HG03354 (cell line): ENCODE data around the gene HSF2.

Experiments
- ATAC-seq: cut with Tn5 transposase; IDR thresholded peaks from one replicate; pipeline ENCODE4 v1.9.1; 2021; ENCODE audit warnings: mild to moderate bottlenecking; ENCODE audit not compliant: unreplicated experiment, poor library complexity, severe bottlenecking

The HSF2 gene

GRCh38 chr6:122399348-122400120, at the start of gene HSF2:
Gene HSF2, plus strand, starts transcription at chr6:122399652. Its CDS starts 86 bp downstream, at chr6:122399738.
- peak; percentile 98 for ATAC-seq

- no peak for ATAC-seq
Observed at GRCh38 chr6:122352981-122353664, 46.3 kb upstream of the HSF2 start.

- no peak for ATAC-seq
Observed at GRCh38 chr6:122360809-122361208, 38.6 kb upstream of the HSF2 start.

GRCh38 chr6:122361314-122361979, 38.0 kb upstream of the HSF2 start:
- ATAC-seq: no peak

GRCh38 chr6:122363769-122364483, 35.5 kb upstream of the HSF2 start:
- ATAC-seq: no peak

GRCh38 chr6:122365775-122366403, 33.6 kb upstream of the HSF2 start:
- ATAC-seq: no peak

- ATAC-seq: no peak
Observed at GRCh38 chr6:122367171-122367570, 32.3 kb upstream of the HSF2 start.

- no peak for ATAC-seq
Observed at GRCh38 chr6:122369536-122369935, 29.9 kb upstream of the HSF2 start.

GRCh38 chr6:122372647-122373046, 26.8 kb upstream of the HSF2 start:
- no peak for ATAC-seq

- no peak for ATAC-seq
Observed at GRCh38 chr6:122374307-122374706, 25.1 kb upstream of the HSF2 start.

GRCh38 chr6:122376246-122376645, 23.2 kb upstream of the HSF2 start:
- ATAC-seq: no peak

GRCh38 chr6:122381494-122382265, 17.8 kb upstream of the HSF2 start:
- ATAC-seq: peak; percentile 100

- no peak for ATAC-seq
Observed at GRCh38 chr6:122385857-122386612, 13.4 kb upstream of the HSF2 start.

- no peak for ATAC-seq
Observed at GRCh38 chr6:122388945-122389344, 10.5 kb upstream of the HSF2 start.

GRCh38 chr6:122389704-122390372, 9.6 kb upstream of the HSF2 start:
- no peak for ATAC-seq

GRCh38 chr6:122392564-122393350, 6.7 kb upstream of the HSF2 start:
- no peak for ATAC-seq

- ATAC-seq: no peak
Observed at GRCh38 chr6:122393351-122393896, 6.0 kb upstream of the HSF2 start.
